ENCODE results near the gene PPP1R14C. TPM values are rescaled to one million over a fixed set of nuclear protein-coding genes. Genes with fewer than 3 reads are reported as not detected.

Gene PPP1R14C, protein sequence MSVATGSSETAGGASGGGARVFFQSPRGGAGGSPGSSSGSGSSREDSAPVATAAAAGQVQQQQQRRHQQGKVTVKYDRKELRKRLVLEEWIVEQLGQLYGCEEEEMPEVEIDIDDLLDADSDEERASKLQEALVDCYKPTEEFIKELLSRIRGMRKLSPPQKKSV
- polyA plus RNA-seq (2013, experiment 1 of 2): not detected
- not detected for polyA plus RNA-seq (2013, experiment 2 of 2)

DNA sequence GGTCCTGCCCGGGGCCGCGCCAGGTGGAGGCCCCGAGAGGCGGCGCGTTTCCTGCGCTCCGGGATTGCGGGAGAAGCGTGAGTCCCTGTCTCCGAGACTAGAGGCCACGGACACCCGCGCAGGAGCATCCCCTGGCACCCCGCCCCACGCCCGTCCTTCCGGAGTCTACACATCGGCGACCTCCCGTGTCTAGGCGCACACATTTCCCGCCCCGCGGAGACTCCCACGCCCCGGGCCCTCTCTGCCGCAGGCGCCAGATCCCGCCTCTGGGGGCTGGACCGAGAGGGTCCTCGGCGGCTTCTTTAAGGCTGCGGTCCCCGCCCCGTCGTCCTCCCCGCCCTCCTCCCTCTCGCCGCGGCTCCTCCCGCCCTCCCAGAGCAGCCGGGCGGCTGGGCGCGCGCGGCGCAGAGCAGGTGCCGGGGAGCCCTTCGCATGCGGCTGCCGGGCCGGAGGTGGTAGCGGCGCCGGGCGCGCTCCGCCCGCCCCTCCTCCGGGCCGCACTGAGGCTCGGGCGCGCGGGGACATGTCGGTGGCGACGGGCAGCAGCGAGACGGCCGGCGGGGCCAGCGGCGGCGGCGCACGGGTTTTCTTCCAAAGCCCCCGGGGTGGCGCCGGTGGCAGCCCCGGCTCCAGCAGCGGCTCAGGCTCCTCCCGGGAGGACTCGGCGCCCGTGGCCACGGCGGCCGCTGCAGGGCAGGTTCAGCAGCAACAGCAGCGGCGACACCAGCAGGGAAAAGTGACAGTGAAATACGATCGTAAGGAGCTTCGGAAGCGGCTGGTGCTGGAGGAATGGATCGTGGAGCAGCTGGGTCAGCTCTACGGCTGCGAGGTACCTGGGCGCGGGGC, at the start of gene PPP1R14C:
PPP1R14C (plus strand) TSS at position 375 of the 846 bp plus-strand sequence; CDS start at position 524, 149 bp downstream.
- Histone ChIP-seq H2BK12ac (ENCODE audit: low read length in 2 of 2) (no peak within 1 kb of the TSS), H3K9ac (ENCODE audit: low read length) (peak within 1 kb of the TSS; percentile 51), H3K23ac (ENCODE audit: low read length in 2 of 2) (no peak within 1 kb of the TSS), H3K4me3 (ENCODE audit: insufficient read depth in 1 of 2, low read depth in 1 of 2, low read length in 2 of 2) (peak within 1 kb of the TSS; percentile 59 to 75), H3K79me1 (replicated peaks; ENCODE audit: low read length, poor library complexity, severe bottlenecking) (peaks cover 2% of the 10 kb centered on the region), H2BK5ac (ENCODE audit: low read depth, low read length, poor library complexity, severe bottlenecking) (no peak within 1 kb of the TSS), H2AK5ac (ENCODE audit: low read length, severe bottlenecking) (no peak within 1 kb of the TSS), H3K4me1 (ENCODE audit: control insufficient read depth, insufficient read depth, low read depth, low read length) (peaks cover 22% of the 10 kb centered on the region), H3K9me3 (ENCODE audit: control insufficient read depth, low read length) (no peaks in the 10 kb centered on the region), H2BK120ac (ENCODE audit: low read depth, low read length) (no peak within 1 kb of the TSS), H3K14ac (ENCODE audit: low read length in 2 of 2) (no peak within 1 kb of the TSS), H3K4me2 (ENCODE audit: low read length, poor library complexity, severe bottlenecking) (peak within 1 kb of the TSS; percentile 98), H2BK15ac (ENCODE audit: low read depth, poor library complexity, severe bottlenecking) (no peak within 1 kb of the TSS), H3K27me3 (ENCODE audit: control insufficient read depth in 1 of 2, insufficient read depth in 1 of 2, low read length in 2 of 2) (peaks cover 7 to 80% of the 10 kb centered on the region in 2 experiments), H4K8ac (ENCODE audit: low read length) (no peak within 1 kb of the TSS), H2AFZ (ENCODE audit: low read depth, low read length) (no peak within 1 kb of the TSS), H3K4ac (ENCODE audit: low read depth in 1 of 2, low read length in 2 of 2) (no peak within 1 kb of the TSS), H4K91ac (ENCODE audit: low read length) (peak within 1 kb of the TSS; percentile 41), H3K27ac (ENCODE audit: low read length, poor library complexity, severe bottlenecking) (no peak within 1 kb of the TSS), H3K36me3 (ENCODE audit: control insufficient read depth in 1 of 2, insufficient read depth in 2 of 2, low read depth in 1 of 2, low read length in 2 of 2) (no peaks in the 10 kb centered on the region), H3K18ac (ENCODE audit: low read depth in 1 of 2, low read length in 2 of 2) (no peak within 1 kb of the TSS)
- WGBS: 1% methylated on average over 73 of the region's 103 CpGs
- no peak for DNase-seq

DNA sequence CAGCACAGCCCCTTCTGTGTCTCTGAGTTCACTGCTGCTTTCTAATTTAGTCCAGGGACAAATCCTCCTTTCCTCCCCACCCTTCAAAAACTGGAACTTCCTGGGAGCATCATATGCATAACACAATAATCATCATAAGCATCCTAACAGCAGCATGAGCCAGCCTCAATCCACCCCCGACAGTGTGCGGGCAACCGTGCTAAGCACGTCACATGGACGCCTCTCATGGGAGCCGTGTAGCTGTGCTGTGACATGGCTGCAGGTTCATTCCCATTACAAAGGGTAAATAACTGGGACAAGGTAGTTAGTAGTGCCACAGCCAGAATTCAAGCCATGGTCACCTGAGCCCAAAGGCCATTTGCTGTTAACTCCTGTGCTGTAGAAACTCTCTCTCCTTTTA, 49.4 kb upstream of the PPP1R14C start:
- H3K18ac ChIP-seq (ENCODE audit: low read depth in 1 of 2, low read length in 2 of 2): no peak overlapping the region
- H4K91ac ChIP-seq (ENCODE audit: low read length): no peak overlapping the region
- WGBS: 95% methylated on average over 6 of the region's 6 CpGs
- no peak overlapping the region for H4K8ac ChIP-seq (ENCODE audit: low read length)
- H2BK15ac ChIP-seq (ENCODE audit: low read depth, poor library complexity, severe bottlenecking): no peak overlapping the region
- no peak overlapping the region for H2AK5ac ChIP-seq (ENCODE audit: low read length, severe bottlenecking)
- H3K4me3 ChIP-seq (ENCODE audit: insufficient read depth in 1 of 2, low read depth in 1 of 2, low read length in 2 of 2): no peak overlapping the region
- H3K27me3 ChIP-seq (ENCODE audit: control insufficient read depth in 1 of 2, insufficient read depth in 1 of 2, low read length in 2 of 2): peaks cover 62 to 69% of the 10 kb centered on the region in 2 experiments
- no peak overlapping the region for H3K4ac ChIP-seq (ENCODE audit: low read depth in 1 of 2, low read length in 2 of 2)
- no peak overlapping the region for H3K14ac ChIP-seq (ENCODE audit: low read length in 2 of 2)
- no peak overlapping the region for H3K4me2 ChIP-seq (ENCODE audit: low read length, poor library complexity, severe bottlenecking)
- H3K27ac ChIP-seq (ENCODE audit: low read length, poor library complexity, severe bottlenecking): no peak overlapping the region
- no peak overlapping the region for H2BK120ac ChIP-seq (ENCODE audit: low read depth, low read length)
- no peak overlapping the region for H2BK5ac ChIP-seq (ENCODE audit: low read depth, low read length, poor library complexity, severe bottlenecking)
- H2BK12ac ChIP-seq (ENCODE audit: low read length in 2 of 2): no peak overlapping the region
- no peak overlapping the region for H2AFZ ChIP-seq (ENCODE audit: low read depth, low read length)
- peaks cover 1% of the 10 kb centered on the region for H3K4me1 ChIP-seq (ENCODE audit: control insufficient read depth, insufficient read depth, low read depth, low read length)
- H3K9me3 ChIP-seq (ENCODE audit: control insufficient read depth, low read length): no peaks in the 10 kb centered on the region
- H3K9ac ChIP-seq (ENCODE audit: low read length): no peak overlapping the region
- no peaks in the 10 kb centered on the region for H3K79me1 ChIP-seq (replicated peaks; ENCODE audit: low read length, poor library complexity, severe bottlenecking)
- DNase-seq: no peak
- H3K36me3 ChIP-seq (ENCODE audit: control insufficient read depth in 1 of 2, insufficient read depth in 2 of 2, low read depth in 1 of 2, low read length in 2 of 2): no peaks in the 10 kb centered on the region
- H3K23ac ChIP-seq (ENCODE audit: low read length in 2 of 2): no peak overlapping the region

DNA sequence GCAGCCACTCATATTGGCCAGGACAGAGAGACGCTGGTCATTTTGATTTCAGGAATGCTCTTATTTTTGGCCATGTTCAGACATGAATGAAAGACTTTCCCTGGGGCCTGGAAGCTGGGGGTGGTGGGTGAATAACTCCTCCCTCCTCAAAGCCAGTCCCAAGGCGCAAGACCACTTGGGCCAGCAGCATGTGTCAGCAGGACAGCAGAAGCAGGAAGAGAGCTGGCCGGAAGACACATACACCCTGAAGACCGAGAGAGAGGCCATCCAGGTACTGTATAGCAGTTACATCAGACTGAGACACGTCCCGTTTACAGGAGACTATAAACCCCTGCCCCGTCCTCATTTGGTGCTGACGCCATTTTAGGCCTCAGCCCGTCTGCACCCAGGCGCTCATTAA, 44.7 kb upstream of the PPP1R14C start:
- WGBS: 90% methylated on average over 10 of the region's 10 CpGs
- no peak overlapping the region for H2AFZ ChIP-seq (ENCODE audit: low read depth, low read length)

DNA sequence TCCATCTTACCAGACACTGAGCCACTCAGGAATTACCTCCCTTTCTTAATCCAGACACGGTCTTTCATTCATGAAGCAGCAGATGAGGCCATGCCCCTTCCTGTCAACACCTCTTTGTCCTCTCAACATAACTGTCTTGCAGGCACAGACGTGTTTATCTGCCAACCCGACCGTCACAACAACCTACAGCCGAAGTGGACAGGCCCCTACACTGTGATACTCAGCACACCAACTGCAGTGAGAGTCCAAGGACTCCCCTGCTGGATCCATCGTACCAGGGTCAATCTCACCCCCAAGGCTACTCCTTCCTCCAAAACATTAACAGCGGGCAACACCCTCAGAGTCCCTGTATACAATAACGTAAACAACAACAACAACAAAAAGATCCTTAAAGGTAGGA, 43.3 kb upstream of the PPP1R14C start:
- Histone ChIP-seq H3K9ac (ENCODE audit: low read length) (no peak overlapping the region), H2BK12ac (ENCODE audit: low read length in 2 of 2) (no peak overlapping the region), H3K4me3 (ENCODE audit: insufficient read depth in 1 of 2, low read depth in 1 of 2, low read length in 2 of 2) (no peak overlapping the region), H2AK5ac (ENCODE audit: low read length, severe bottlenecking) (no peak overlapping the region), H3K27me3 (ENCODE audit: control insufficient read depth in 1 of 2, insufficient read depth in 1 of 2, low read length in 2 of 2) (peaks cover 30 to 45% of the 10 kb centered on the region in 2 experiments), H3K23ac (ENCODE audit: low read length in 2 of 2) (no peak overlapping the region), H3K36me3 (ENCODE audit: control insufficient read depth in 1 of 2, insufficient read depth in 2 of 2, low read depth in 1 of 2, low read length in 2 of 2) (no peaks in the 10 kb centered on the region), H2BK5ac (ENCODE audit: low read depth, low read length, poor library complexity, severe bottlenecking) (no peak overlapping the region), H4K8ac (ENCODE audit: low read length) (no peak overlapping the region), H3K79me1 (replicated peaks; ENCODE audit: low read length, poor library complexity, severe bottlenecking) (no peaks in the 10 kb centered on the region), H3K27ac (ENCODE audit: low read length, poor library complexity, severe bottlenecking) (no peak overlapping the region), H3K4me1 (ENCODE audit: control insufficient read depth, insufficient read depth, low read depth, low read length) (no peaks in the 10 kb centered on the region), H2BK120ac (ENCODE audit: low read depth, low read length) (no peak overlapping the region), H3K9me3 (ENCODE audit: control insufficient read depth, low read length) (no peaks in the 10 kb centered on the region), H3K18ac (ENCODE audit: low read depth in 1 of 2, low read length in 2 of 2) (no peak overlapping the region), H3K4ac (ENCODE audit: low read depth in 1 of 2, low read length in 2 of 2) (no peak overlapping the region), H4K91ac (ENCODE audit: low read length) (no peak overlapping the region), H3K14ac (ENCODE audit: low read length in 2 of 2) (no peak overlapping the region), H3K4me2 (ENCODE audit: low read length, poor library complexity, severe bottlenecking) (no peak overlapping the region), H2AFZ (ENCODE audit: low read depth, low read length) (no peak overlapping the region), H2BK15ac (ENCODE audit: low read depth, poor library complexity, severe bottlenecking) (no peak overlapping the region)
- WGBS: 88% methylated on average over 8 of the region's 8 CpGs
- no peak for DNase-seq

More for the DNA sequence above, 44.7 kb upstream of the PPP1R14C start:
- Histone ChIP-seq H2AK5ac (ENCODE audit: low read length, severe bottlenecking) (no peak overlapping the region), H3K4me3 (ENCODE audit: insufficient read depth in 1 of 2, low read depth in 1 of 2, low read length in 2 of 2) (no peak overlapping the region), H3K9me3 (ENCODE audit: control insufficient read depth, low read length) (no peaks in the 10 kb centered on the region), H2BK120ac (ENCODE audit: low read depth, low read length) (no peak overlapping the region), H3K36me3 (ENCODE audit: control insufficient read depth in 1 of 2, insufficient read depth in 2 of 2, low read depth in 1 of 2, low read length in 2 of 2) (no peaks in the 10 kb centered on the region), H3K23ac (ENCODE audit: low read length in 2 of 2) (no peak overlapping the region), H2BK12ac (ENCODE audit: low read length in 2 of 2) (no peak overlapping the region), H3K4me1 (ENCODE audit: control insufficient read depth, insufficient read depth, low read depth, low read length) (no peaks in the 10 kb centered on the region), H3K27ac (ENCODE audit: low read length, poor library complexity, severe bottlenecking) (no peak overlapping the region), H3K27me3 (ENCODE audit: control insufficient read depth in 1 of 2, insufficient read depth in 1 of 2, low read length in 2 of 2) (peaks cover 42 to 53% of the 10 kb centered on the region in 2 experiments), H2BK15ac (ENCODE audit: low read depth, poor library complexity, severe bottlenecking) (no peak overlapping the region), H3K9ac (ENCODE audit: low read length) (no peak overlapping the region), H4K91ac (ENCODE audit: low read length) (no peak overlapping the region), H3K18ac (ENCODE audit: low read depth in 1 of 2, low read length in 2 of 2) (no peak overlapping the region), H3K4me2 (ENCODE audit: low read length, poor library complexity, severe bottlenecking) (no peak overlapping the region), H4K8ac (ENCODE audit: low read length) (no peak overlapping the region), H2BK5ac (ENCODE audit: low read depth, low read length, poor library complexity, severe bottlenecking) (no peak overlapping the region), H3K14ac (ENCODE audit: low read length in 2 of 2) (no peak overlapping the region), H3K4ac (ENCODE audit: low read depth in 1 of 2, low read length in 2 of 2) (no peak overlapping the region), H3K79me1 (replicated peaks; ENCODE audit: low read length, poor library complexity, severe bottlenecking) (no peaks in the 10 kb centered on the region)
- no peak for DNase-seq
